ENCODE results near the gene UGT3A1.

Gene UGT3A1

GRCh38 chr5:36017622-36018021, 26.4 kb upstream of the UGT3A1 start (continued):
- TF ChIP-seq, protein P1, sequence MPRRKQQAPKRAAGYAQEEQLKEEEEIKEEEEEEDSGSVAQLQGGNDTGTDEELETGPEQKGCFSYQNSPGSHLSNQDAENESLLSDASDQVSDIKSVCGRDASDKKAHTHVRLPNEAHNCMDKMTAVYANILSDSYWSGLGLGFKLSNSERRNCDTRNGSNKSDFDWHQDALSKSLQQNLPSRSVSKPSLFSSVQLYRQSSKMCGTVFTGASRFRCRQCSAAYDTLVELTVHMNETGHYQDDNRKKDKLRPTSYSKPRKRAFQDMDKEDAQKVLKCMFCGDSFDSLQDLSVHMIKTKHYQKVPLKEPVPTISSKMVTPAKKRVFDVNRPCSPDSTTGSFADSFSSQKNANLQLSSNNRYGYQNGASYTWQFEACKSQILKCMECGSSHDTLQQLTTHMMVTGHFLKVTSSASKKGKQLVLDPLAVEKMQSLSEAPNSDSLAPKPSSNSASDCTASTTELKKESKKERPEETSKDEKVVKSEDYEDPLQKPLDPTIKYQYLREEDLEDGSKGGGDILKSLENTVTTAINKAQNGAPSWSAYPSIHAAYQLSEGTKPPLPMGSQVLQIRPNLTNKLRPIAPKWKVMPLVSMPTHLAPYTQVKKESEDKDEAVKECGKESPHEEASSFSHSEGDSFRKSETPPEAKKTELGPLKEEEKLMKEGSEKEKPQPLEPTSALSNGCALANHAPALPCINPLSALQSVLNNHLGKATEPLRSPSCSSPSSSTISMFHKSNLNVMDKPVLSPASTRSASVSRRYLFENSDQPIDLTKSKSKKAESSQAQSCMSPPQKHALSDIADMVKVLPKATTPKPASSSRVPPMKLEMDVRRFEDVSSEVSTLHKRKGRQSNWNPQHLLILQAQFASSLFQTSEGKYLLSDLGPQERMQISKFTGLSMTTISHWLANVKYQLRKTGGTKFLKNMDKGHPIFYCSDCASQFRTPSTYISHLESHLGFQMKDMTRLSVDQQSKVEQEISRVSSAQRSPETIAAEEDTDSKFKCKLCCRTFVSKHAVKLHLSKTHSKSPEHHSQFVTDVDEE (CRISPR knock-in tag; IDR thresholded peaks at IDR 0.05) = no peak
- TF ChIP-seq PPARA (CRISPR knock-in tag; IDR thresholded peaks at IDR 0.05; ENCODE audit: borderline replicate concordance) = no peak
- no peak for TF ChIP-seq ZNF70 (CRISPR knock-in tag; IDR thresholded peaks at IDR 0.05)
- TF ChIP-seq, protein P2, sequence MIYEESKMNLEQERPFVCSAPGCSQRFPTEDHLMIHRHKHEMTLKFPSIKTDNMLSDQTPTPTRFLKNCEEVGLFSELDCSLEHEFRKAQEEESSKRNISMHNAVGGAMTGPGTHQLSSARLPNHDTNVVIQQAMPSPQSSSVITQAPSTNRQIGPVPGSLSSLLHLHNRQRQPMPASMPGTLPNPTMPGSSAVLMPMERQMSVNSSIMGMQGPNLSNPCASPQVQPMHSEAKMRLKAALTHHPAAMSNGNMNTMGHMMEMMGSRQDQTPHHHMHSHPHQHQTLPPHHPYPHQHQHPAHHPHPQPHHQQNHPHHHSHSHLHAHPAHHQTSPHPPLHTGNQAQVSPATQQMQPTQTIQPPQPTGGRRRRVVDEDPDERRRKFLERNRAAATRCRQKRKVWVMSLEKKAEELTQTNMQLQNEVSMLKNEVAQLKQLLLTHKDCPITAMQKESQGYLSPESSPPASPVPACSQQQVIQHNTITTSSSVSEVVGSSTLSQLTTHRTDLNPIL (CRISPR knock-in tag; IDR thresholded peaks at IDR 0.05; ENCODE audit: low read depth) = no peak

GRCh38 chr5:36017004-36017403, 25.8 kb upstream of the UGT3A1 start:
- ATAC-seq = no peak
- TF ChIP-seq TCF4 (CRISPR knock-in tag; IDR thresholded peaks at IDR 0.05; ENCODE audit: borderline replicate concordance) (0 out of 2 replicates have a peak, but pooled peaks have one; percentile 28), ZNF70 (CRISPR knock-in tag; IDR thresholded peaks at IDR 0.05) (no peak)
- TF ChIP-seq, protein P1 (CRISPR knock-in tag; IDR thresholded peaks at IDR 0.05) = no peak

DNA sequence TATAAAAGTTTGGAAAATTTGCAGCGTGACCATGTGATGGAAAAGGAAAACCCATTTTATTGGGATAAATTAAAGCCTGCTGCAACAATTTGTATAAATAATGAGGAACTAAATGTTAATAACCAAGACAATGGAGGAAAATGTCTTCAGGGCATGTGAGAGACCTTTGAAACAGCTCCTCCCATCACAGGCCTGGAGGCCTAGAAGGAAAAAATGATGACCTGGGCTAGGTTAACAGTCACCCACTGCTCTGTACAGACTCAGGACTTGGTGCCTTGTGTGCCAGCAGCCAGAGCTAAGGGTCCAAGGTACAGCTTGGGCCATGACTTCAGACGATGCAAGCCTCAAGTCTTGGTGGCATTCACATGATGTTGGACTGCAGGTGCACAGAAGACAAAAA, 22.0 kb upstream of the UGT3A1 start:
- no peak for TF ChIP-seq ARNTL (CRISPR knock-in tag; IDR thresholded peaks at IDR 0.05; ENCODE audit: borderline replicate concordance, low read depth)
- TF ChIP-seq TCF4 (CRISPR knock-in tag; IDR thresholded peaks at IDR 0.05; ENCODE audit: borderline replicate concordance) = no peak
- no peak for TF ChIP-seq PPARA (CRISPR knock-in tag; IDR thresholded peaks at IDR 0.05; ENCODE audit: borderline replicate concordance)
- TF ChIP-seq SNAI2 (CRISPR knock-in tag; IDR thresholded peaks at IDR 0.05) = no peak
- no peak for TF ChIP-seq BACH2 (CRISPR knock-in tag; IDR thresholded peaks at IDR 0.05; ENCODE audit: borderline replicate concordance)
- no peak for TF ChIP-seq OSR1 (CRISPR knock-in tag; IDR thresholded peaks at IDR 0.05)
- no peak for TF ChIP-seq ZNF8 (CRISPR knock-in tag; IDR thresholded peaks at IDR 0.05)
- no peak for TF ChIP-seq ESRRG (CRISPR knock-in tag; IDR thresholded peaks at IDR 0.05)
- no peak for TF ChIP-seq ZNF565 (CRISPR knock-in tag; conservative IDR thresholded peaks at IDR 0.05; ENCODE audit: low read depth)
- no peak for TF ChIP-seq ZNF70 (CRISPR knock-in tag; IDR thresholded peaks at IDR 0.05)
- TF ChIP-seq, protein P2 (CRISPR knock-in tag; IDR thresholded peaks at IDR 0.05; ENCODE audit: low read depth) = no peak
- no peak for TF ChIP-seq TOX (CRISPR knock-in tag; IDR thresholded peaks at IDR 0.05; ENCODE audit: borderline replicate concordance)
- TF ChIP-seq, protein P1 (CRISPR knock-in tag; IDR thresholded peaks at IDR 0.05) = no peak
- no peak for TF ChIP-seq ZC3H10 (CRISPR knock-in tag; IDR thresholded peaks at IDR 0.05)
- TF ChIP-seq ZFP30 (CRISPR knock-in tag; IDR thresholded peaks at IDR 0.05) = no peak
- TF ChIP-seq ISL1 (CRISPR knock-in tag; IDR thresholded peaks at IDR 0.05) = no peak
- TF ChIP-seq GLIS3 (CRISPR knock-in tag; IDR thresholded peaks at IDR 0.05) = no peak
- no peak for TF ChIP-seq ZFP3 (CRISPR knock-in tag; IDR thresholded peaks at IDR 0.05)
- ATAC-seq = no peak
